ENCODE data around the gene LYPD3. TPM values are rescaled to one million over a fixed set of nuclear protein-coding genes. Genes with fewer than 3 reads are reported as not detected.
"Not testable (repeated sequence)": the region's sequence is repeated elsewhere in the genome, so short reads cannot be mapped to it uniquely, and the experiment has no call there.

The LYPD3 gene
- 2.9 TPM for polyA plus RNA-seq (2013, experiment 1 of 2)
- polyA plus RNA-seq (2013, experiment 2 of 2), result 2.3 TPM

- no CpG with 5 or more reads among the region's 24 CpGs for WGBS (ENCODE audit: extremely low coverage, insufficient coverage, low lambda C conversion rate)
Measured at GRCh38 chr19:43465468-43466120, at the start of gene LYPD3. LYPD3 (minus strand) TSS chr19:43465608; CDS start chr19:43465571, 37 bp downstream.

GRCh38 chr19:43512399-43512798, 47.0 kb upstream of the LYPD3 start:
- not testable (repeated sequence) for H3K79me2 ChIP-seq (ENCODE audit: control insufficient read depth, insufficient read depth, low read length); H3K4me2 ChIP-seq (ENCODE audit: low read length); H3K4me3 ChIP-seq (ENCODE audit: low read length); H3K9ac ChIP-seq (ENCODE audit: low read length); H3K4me1 ChIP-seq (ENCODE audit: control insufficient read depth, low read depth, low read length); DNase-seq; H4K8ac ChIP-seq (ENCODE audit: low read depth, low read length); H3K27ac ChIP-seq (ENCODE audit: low read depth, low read length); H4K5ac ChIP-seq (ENCODE audit: low read length); H2AK5ac ChIP-seq (ENCODE audit: low read length); H2BK15ac ChIP-seq (replicated peaks; ENCODE audit: low read depth); H3K27me3 ChIP-seq (ENCODE audit: insufficient read depth, low read length, poor library complexity); H3K79me1 ChIP-seq (ENCODE audit: low read length); H2BK5ac ChIP-seq (ENCODE audit: low read length); H2BK120ac ChIP-seq (ENCODE audit: low read depth, low read length); H3K4ac ChIP-seq (ENCODE audit: low read depth, low read length); H3K23ac ChIP-seq (ENCODE audit: low read length); H3K36me3 ChIP-seq (ENCODE audit: control insufficient read depth, insufficient read depth, low read length); H3K56ac ChIP-seq (ENCODE audit: low read length); H3K18ac ChIP-seq (ENCODE audit: low read length)

More at GRCh38 chr19:43465468-43466120, at the start of gene LYPD3:
- DNase-seq, result peak; percentile 70
- Histone ChIP-seq H3K23ac (ENCODE audit: low read length) (peak within 1 kb of the TSS; percentile 50), H2AK5ac (ENCODE audit: low read length) (no peak within 1 kb of the TSS), H3K56ac (ENCODE audit: low read length) (no peak within 1 kb of the TSS), H3K9ac (ENCODE audit: low read length) (peak within 1 kb of the TSS; percentile 1), H3K4me2 (ENCODE audit: low read length) (peak within 1 kb of the TSS; percentile 70), H2BK120ac (ENCODE audit: low read depth, low read length) (no peak within 1 kb of the TSS), H2BK5ac (ENCODE audit: low read length) (no peak within 1 kb of the TSS), H3K36me3 (ENCODE audit: control insufficient read depth, insufficient read depth, low read length) (no peaks in the 10 kb centered on the region), H3K4ac (ENCODE audit: low read depth, low read length) (no peak within 1 kb of the TSS), H2BK15ac (replicated peaks; ENCODE audit: low read depth) (no peak within 1 kb of the TSS), H3K4me3 (ENCODE audit: low read length) (no peak within 1 kb of the TSS), H4K5ac (ENCODE audit: low read length) (no peak within 1 kb of the TSS), H3K4me1 (ENCODE audit: control insufficient read depth, low read depth, low read length) (peaks cover 2% of the 10 kb centered on the region), H3K79me2 (ENCODE audit: control insufficient read depth, insufficient read depth, low read length) (no peaks in the 10 kb centered on the region), H3K18ac (ENCODE audit: low read length) (no peak within 1 kb of the TSS), H3K27me3 (ENCODE audit: insufficient read depth, low read length, poor library complexity) (no peaks in the 10 kb centered on the region), H3K27ac (ENCODE audit: low read depth, low read length) (no peak within 1 kb of the TSS), H4K8ac (ENCODE audit: low read depth, low read length) (no peak within 1 kb of the TSS), H3K79me1 (ENCODE audit: low read length) (no peaks in the 10 kb centered on the region)

- Histone ChIP-seq H3K79me2 (ENCODE audit: control insufficient read depth, insufficient read depth, low read length) (no peaks in the 10 kb centered on the region), H3K4me2 (ENCODE audit: low read length) (no peak overlapping the region), H3K36me3 (ENCODE audit: control insufficient read depth, insufficient read depth, low read length) (no peaks in the 10 kb centered on the region), H2BK120ac (ENCODE audit: low read depth, low read length) (no peak overlapping the region), H3K23ac (ENCODE audit: low read length) (no peak overlapping the region), H3K9ac (ENCODE audit: low read length) (no peak overlapping the region), H2BK15ac (replicated peaks; ENCODE audit: low read depth) (no peak overlapping the region), H4K8ac (ENCODE audit: low read depth, low read length) (no peak overlapping the region), H3K27me3 (ENCODE audit: insufficient read depth, low read length, poor library complexity) (no peaks in the 10 kb centered on the region), H3K4ac (ENCODE audit: low read depth, low read length) (no peak overlapping the region), H3K4me3 (ENCODE audit: low read length) (no peak overlapping the region), H2BK5ac (ENCODE audit: low read length) (no peak overlapping the region), H3K4me1 (ENCODE audit: control insufficient read depth, low read depth, low read length) (no peaks in the 10 kb centered on the region), H3K79me1 (ENCODE audit: low read length) (no peaks in the 10 kb centered on the region), H3K18ac (ENCODE audit: low read length) (no peak overlapping the region), H2AK5ac (ENCODE audit: low read length) (no peak overlapping the region), H3K27ac (ENCODE audit: low read depth, low read length) (no peak overlapping the region), H4K5ac (ENCODE audit: low read length) (no peak overlapping the region), H3K56ac (ENCODE audit: low read length) (no peak overlapping the region)
- WGBS (ENCODE audit: extremely low coverage, insufficient coverage, low lambda C conversion rate), result no CpG with 5 or more reads among the region's 5 CpGs
- DNase-seq, result no peak
Measured at GRCh38 chr19:43511324-43511723, 45.9 kb upstream of the LYPD3 start.

- DNase-seq, result no peak
- Histone ChIP-seq H3K79me1 (ENCODE audit: low read length) (no peaks in the 10 kb centered on the region), H3K23ac (ENCODE audit: low read length) (no peak overlapping the region)
Measured at GRCh38 chr19:43510713-43511112, 45.3 kb upstream of the LYPD3 start.

GRCh38 chr19:43507880-43508279, 42.5 kb upstream of the LYPD3 start:
- Histone ChIP-seq H4K5ac (ENCODE audit: low read length) (no peak overlapping the region), H3K4me1 (ENCODE audit: control insufficient read depth, low read depth, low read length) (no peaks in the 10 kb centered on the region), H3K79me2 (ENCODE audit: control insufficient read depth, insufficient read depth, low read length) (no peaks in the 10 kb centered on the region), H2BK15ac (replicated peaks; ENCODE audit: low read depth) (no peak overlapping the region), H3K27me3 (ENCODE audit: insufficient read depth, low read length, poor library complexity) (peaks cover 2% of the 10 kb centered on the region), H3K9ac (ENCODE audit: low read length) (no peak overlapping the region), H3K56ac (ENCODE audit: low read length) (no peak overlapping the region), H2BK120ac (ENCODE audit: low read depth, low read length) (no peak overlapping the region), H3K79me1 (ENCODE audit: low read length) (no peaks in the 10 kb centered on the region), H3K23ac (ENCODE audit: low read length) (no peak overlapping the region), H3K27ac (ENCODE audit: low read depth, low read length) (no peak overlapping the region), H3K4me3 (ENCODE audit: low read length) (no peak overlapping the region), H3K18ac (ENCODE audit: low read length) (no peak overlapping the region), H3K4me2 (ENCODE audit: low read length) (no peak overlapping the region), H2AK5ac (ENCODE audit: low read length) (no peak overlapping the region), H3K36me3 (ENCODE audit: control insufficient read depth, insufficient read depth, low read length) (no peaks in the 10 kb centered on the region), H4K8ac (ENCODE audit: low read depth, low read length) (no peak overlapping the region), H3K4ac (ENCODE audit: low read depth, low read length) (no peak overlapping the region), H2BK5ac (ENCODE audit: low read length) (no peak overlapping the region)
- WGBS (ENCODE audit: extremely low coverage, insufficient coverage, low lambda C conversion rate), result no CpG with 5 or more reads among the region's 2 CpGs
- peak; percentile 20 for DNase-seq

More at GRCh38 chr19:43510713-43511112, 45.3 kb upstream of the LYPD3 start:
- no peak overlapping the region for H3K27ac ChIP-seq (ENCODE audit: low read depth, low read length)
- H3K56ac ChIP-seq (ENCODE audit: low read length), result no peak overlapping the region
- H3K79me2 ChIP-seq (ENCODE audit: control insufficient read depth, insufficient read depth, low read length), result no peaks in the 10 kb centered on the region
- H3K4ac ChIP-seq (ENCODE audit: low read depth, low read length), result no peak overlapping the region
- no peak overlapping the region for H4K5ac ChIP-seq (ENCODE audit: low read length)
- no peak overlapping the region for H3K18ac ChIP-seq (ENCODE audit: low read length)
- WGBS (ENCODE audit: extremely low coverage, insufficient coverage, low lambda C conversion rate), result no CpG with 5 or more reads among the region's 9 CpGs
- H2BK5ac ChIP-seq (ENCODE audit: low read length), result no peak overlapping the region
- H3K4me3 ChIP-seq (ENCODE audit: low read length), result no peak overlapping the region
- H3K27me3 ChIP-seq (ENCODE audit: insufficient read depth, low read length, poor library complexity), result no peaks in the 10 kb centered on the region
- no peak overlapping the region for H3K4me2 ChIP-seq (ENCODE audit: low read length)
- H3K4me1 ChIP-seq (ENCODE audit: control insufficient read depth, low read depth, low read length), result no peaks in the 10 kb centered on the region
- H3K36me3 ChIP-seq (ENCODE audit: control insufficient read depth, insufficient read depth, low read length), result no peaks in the 10 kb centered on the region
- no peak overlapping the region for H4K8ac ChIP-seq (ENCODE audit: low read depth, low read length)
- H2BK15ac ChIP-seq (replicated peaks; ENCODE audit: low read depth), result no peak overlapping the region
- no peak overlapping the region for H3K9ac ChIP-seq (ENCODE audit: low read length)
- no peak overlapping the region for H2AK5ac ChIP-seq (ENCODE audit: low read length)
- H2BK120ac ChIP-seq (ENCODE audit: low read depth, low read length), result no peak overlapping the region

GRCh38 chr19:43506629-43507028, 41.2 kb upstream of the LYPD3 start:
- no CpG with 5 or more reads among the region's 5 CpGs for WGBS (ENCODE audit: extremely low coverage, insufficient coverage, low lambda C conversion rate)
- no peaks in the 10 kb centered on the region for H3K79me1 ChIP-seq (ENCODE audit: low read length)
- H4K8ac ChIP-seq (ENCODE audit: low read depth, low read length), result no peak overlapping the region
- H2AK5ac ChIP-seq (ENCODE audit: low read length), result no peak overlapping the region
- no peak overlapping the region for H3K9ac ChIP-seq (ENCODE audit: low read length)
- no peak overlapping the region for H3K23ac ChIP-seq (ENCODE audit: low read length)
- no peaks in the 10 kb centered on the region for H3K36me3 ChIP-seq (ENCODE audit: control insufficient read depth, insufficient read depth, low read length)
- no peak overlapping the region for H3K27ac ChIP-seq (ENCODE audit: low read depth, low read length)
- peaks cover 4% of the 10 kb centered on the region for H3K27me3 ChIP-seq (ENCODE audit: insufficient read depth, low read length, poor library complexity)
- no peak overlapping the region for H2BK15ac ChIP-seq (replicated peaks; ENCODE audit: low read depth)
- H4K5ac ChIP-seq (ENCODE audit: low read length), result no peak overlapping the region
- no peak overlapping the region for H2BK5ac ChIP-seq (ENCODE audit: low read length)
- no peak for DNase-seq
- no peak overlapping the region for H3K56ac ChIP-seq (ENCODE audit: low read length)
- no peak overlapping the region for H2BK120ac ChIP-seq (ENCODE audit: low read depth, low read length)
- H3K18ac ChIP-seq (ENCODE audit: low read length), result no peak overlapping the region
- H3K4ac ChIP-seq (ENCODE audit: low read depth, low read length), result no peak overlapping the region
- no peaks in the 10 kb centered on the region for H3K79me2 ChIP-seq (ENCODE audit: control insufficient read depth, insufficient read depth, low read length)
- peaks cover 2% of the 10 kb centered on the region for H3K4me1 ChIP-seq (ENCODE audit: control insufficient read depth, low read depth, low read length)
- no peak overlapping the region for H3K4me3 ChIP-seq (ENCODE audit: low read length)
- H3K4me2 ChIP-seq (ENCODE audit: low read length), result no peak overlapping the region

All from mesendoderm (in vitro differentiated cells).